Dendritic cell treated with granulocyte-macrophage colony-stimulating factor and Interleukin-4, amounts not matched to agents 40 ng/mL and 50 ng/mL, for 4 days (primary cell): Measurements from ENCODE around the gene SIL1.

Experiments used
- H3K27ac Mint-ChIP-seq: one replicate; pipeline ENCODE4 v1.8.0; 2022; ENCODE audit warnings: mild to moderate bottlenecking, mixed read lengths
- H3K27me3 Mint-ChIP-seq: one replicate; pipeline ENCODE4 v1.8.0; 2022; ENCODE audit warnings: mild to moderate bottlenecking, mixed read lengths
- H3K36me3 Mint-ChIP-seq: one replicate; pipeline ENCODE4 v1.8.0; 2022; ENCODE audit warnings: low read depth, mixed read lengths
- H3K4me1 Mint-ChIP-seq: one replicate; pipeline ENCODE4 v1.8.0; 2022; ENCODE audit warnings: low read depth, mixed read lengths
- H3K4me3 Mint-ChIP-seq: one replicate; pipeline ENCODE4 v1.8.0; 2022; ENCODE audit warnings: mild to moderate bottlenecking, moderate library complexity, mixed read lengths
- H3K9me3 Mint-ChIP-seq: one replicate; pipeline ENCODE4 v1.8.0; 2022; ENCODE audit warnings: mixed read lengths
- intact Hi-C: fragments of 100-400 bp; cut with micrococcal nuclease; formaldehyde crosslinking; loops from one replicate; pipeline ENCODE4 v1.15.0; 2022

SIL1 gene

DNA sequence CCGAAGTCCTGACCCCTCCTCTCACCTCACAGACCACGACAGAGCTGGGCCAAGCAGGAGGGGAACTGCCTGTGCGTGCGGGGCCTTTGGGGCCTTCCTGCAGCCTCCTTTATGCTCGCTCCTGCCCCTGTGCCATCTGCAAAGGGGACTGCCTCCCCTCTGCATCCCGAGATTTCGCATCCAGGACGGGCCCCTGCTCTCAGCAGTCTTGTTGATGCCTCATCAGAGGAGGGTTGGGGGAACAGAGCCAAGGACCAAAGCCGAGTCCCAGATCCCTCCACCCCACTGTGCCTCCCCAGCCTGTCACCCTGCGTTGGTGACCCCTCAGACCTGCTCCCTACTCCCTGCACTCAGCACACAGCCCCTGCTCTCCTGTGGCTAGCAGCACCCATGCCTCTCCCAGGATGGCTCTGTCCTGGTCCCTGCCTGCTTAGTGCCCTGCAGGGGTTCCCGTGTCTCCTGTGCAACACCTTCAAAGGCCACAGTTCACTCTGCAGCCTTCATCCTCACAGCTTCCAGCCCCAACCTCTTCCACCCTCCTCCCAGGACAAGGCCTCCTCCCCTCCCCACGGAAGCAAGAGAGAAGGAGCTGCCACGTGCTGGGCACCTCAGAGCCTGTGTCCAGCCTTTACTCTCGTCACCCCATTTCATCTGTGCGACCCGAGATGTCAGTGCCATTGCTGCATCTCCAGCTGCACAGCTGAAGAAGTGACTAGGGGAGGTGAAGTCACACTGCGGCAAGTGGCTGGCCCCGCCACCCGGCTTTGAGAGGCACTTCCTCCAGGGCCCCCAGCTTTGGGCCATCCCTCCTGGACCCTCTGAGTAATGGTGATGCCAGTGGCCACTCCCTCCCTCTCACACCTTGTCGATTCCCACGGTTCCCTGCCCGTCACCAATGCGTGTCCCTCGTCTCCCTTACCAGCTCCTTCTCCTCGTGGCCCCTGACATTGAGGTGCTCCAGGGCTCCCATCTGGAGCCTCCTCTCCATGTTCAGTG, 260.5 kb downstream of the SIL1 start:
- H3K36me3 Mint-ChIP-seq = peaks cover 79% of the 10 kb centered on the region
- no peaks in the 10 kb centered on the region for H3K9me3 Mint-ChIP-seq
- no peak overlapping the region for H3K27ac Mint-ChIP-seq
- intact Hi-C loops = no loop called here
- no peaks in the 10 kb centered on the region for H3K4me1 Mint-ChIP-seq
- H3K4me3 Mint-ChIP-seq = no peak overlapping the region
- no peaks in the 10 kb centered on the region for H3K27me3 Mint-ChIP-seq

DNA sequence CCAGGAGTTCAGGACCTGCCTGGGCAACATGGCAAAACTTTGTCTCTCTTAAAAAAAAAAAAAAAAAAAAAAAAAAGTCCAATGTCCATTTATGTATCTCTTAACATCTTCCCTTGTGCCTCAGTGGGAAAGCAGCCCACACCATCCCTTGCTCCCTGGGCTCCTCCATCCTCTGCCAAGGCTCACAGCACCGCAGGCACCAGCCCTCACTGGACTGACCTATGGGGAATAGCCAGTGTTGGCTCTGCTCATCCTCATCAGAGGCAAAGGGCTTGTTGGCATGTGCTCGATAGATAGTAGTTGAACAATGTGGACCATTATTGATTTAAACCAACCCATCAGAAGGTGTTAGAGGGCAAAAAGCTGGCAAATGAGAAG, 261.2 kb downstream of the SIL1 start:
- intact Hi-C loops = no loop called here
- no peaks in the 10 kb centered on the region for H3K9me3 Mint-ChIP-seq
- peaks cover 82% of the 10 kb centered on the region for H3K36me3 Mint-ChIP-seq
- no peak overlapping the region for H3K27ac Mint-ChIP-seq
- H3K4me1 Mint-ChIP-seq = no peaks in the 10 kb centered on the region
- no peaks in the 10 kb centered on the region for H3K27me3 Mint-ChIP-seq
- H3K4me3 Mint-ChIP-seq = no peak overlapping the region

GRCh38 chr5:138936225-138936967, 261.8 kb downstream of the SIL1 start:
- no peaks in the 10 kb centered on the region for H3K9me3 Mint-ChIP-seq
- no peaks in the 10 kb centered on the region for H3K27me3 Mint-ChIP-seq
- H3K4me1 Mint-ChIP-seq = no peaks in the 10 kb centered on the region
- no peak overlapping the region for H3K4me3 Mint-ChIP-seq
- H3K27ac Mint-ChIP-seq = no peak overlapping the region
- peaks cover 87% of the 10 kb centered on the region for H3K36me3 Mint-ChIP-seq
- intact Hi-C loops = no loop called here

GRCh38 chr5:138935466-138935865, 262.7 kb downstream of the SIL1 start:
- Mint-ChIP-seq H3K36me3 (peaks cover 87% of the 10 kb centered on the region), H3K4me1 (no peaks in the 10 kb centered on the region), H3K27me3 (no peaks in the 10 kb centered on the region), H3K9me3 (no peaks in the 10 kb centered on the region), H3K27ac (no peak overlapping the region), H3K4me3 (no peak overlapping the region)
- intact Hi-C loops = no loop called here

DNA sequence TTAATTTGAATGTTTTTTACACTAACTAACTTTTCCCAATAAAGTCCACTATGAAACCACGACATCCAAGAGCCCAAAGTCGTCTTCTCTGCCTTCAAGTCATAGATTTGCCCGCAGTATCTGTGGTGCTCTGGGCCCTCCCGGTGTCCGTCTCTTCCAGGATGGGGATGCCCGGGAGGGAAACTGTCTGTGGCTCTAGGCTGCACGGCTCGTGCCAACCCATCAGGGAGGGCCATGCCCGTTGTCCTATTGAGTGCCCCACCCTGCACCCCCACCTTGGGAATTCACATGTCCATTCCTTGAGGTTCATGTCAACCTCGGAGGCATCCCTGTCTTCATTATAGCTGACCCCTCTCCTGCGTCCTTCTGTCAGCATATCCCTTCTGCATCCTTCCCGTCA, 263.2 kb downstream of the SIL1 start:
- H3K27me3 Mint-ChIP-seq = no peaks in the 10 kb centered on the region
- H3K4me3 Mint-ChIP-seq = no peak overlapping the region
- no peaks in the 10 kb centered on the region for H3K4me1 Mint-ChIP-seq
- H3K36me3 Mint-ChIP-seq = peaks cover 92% of the 10 kb centered on the region
- H3K9me3 Mint-ChIP-seq = no peaks in the 10 kb centered on the region
- intact Hi-C loops = no loop called here
- no peak overlapping the region for H3K27ac Mint-ChIP-seq

GRCh38 chr5:138933522-138934290, 264.5 kb downstream of the SIL1 start:
- H3K4me3 Mint-ChIP-seq = no peak overlapping the region
- no peaks in the 10 kb centered on the region for H3K9me3 Mint-ChIP-seq
- H3K27me3 Mint-ChIP-seq = no peaks in the 10 kb centered on the region
- H3K4me1 Mint-ChIP-seq = no peaks in the 10 kb centered on the region
- intact Hi-C loops = no loop called here
- peaks cover 98% of the 10 kb centered on the region for H3K36me3 Mint-ChIP-seq
- no peak overlapping the region for H3K27ac Mint-ChIP-seq

DNA sequence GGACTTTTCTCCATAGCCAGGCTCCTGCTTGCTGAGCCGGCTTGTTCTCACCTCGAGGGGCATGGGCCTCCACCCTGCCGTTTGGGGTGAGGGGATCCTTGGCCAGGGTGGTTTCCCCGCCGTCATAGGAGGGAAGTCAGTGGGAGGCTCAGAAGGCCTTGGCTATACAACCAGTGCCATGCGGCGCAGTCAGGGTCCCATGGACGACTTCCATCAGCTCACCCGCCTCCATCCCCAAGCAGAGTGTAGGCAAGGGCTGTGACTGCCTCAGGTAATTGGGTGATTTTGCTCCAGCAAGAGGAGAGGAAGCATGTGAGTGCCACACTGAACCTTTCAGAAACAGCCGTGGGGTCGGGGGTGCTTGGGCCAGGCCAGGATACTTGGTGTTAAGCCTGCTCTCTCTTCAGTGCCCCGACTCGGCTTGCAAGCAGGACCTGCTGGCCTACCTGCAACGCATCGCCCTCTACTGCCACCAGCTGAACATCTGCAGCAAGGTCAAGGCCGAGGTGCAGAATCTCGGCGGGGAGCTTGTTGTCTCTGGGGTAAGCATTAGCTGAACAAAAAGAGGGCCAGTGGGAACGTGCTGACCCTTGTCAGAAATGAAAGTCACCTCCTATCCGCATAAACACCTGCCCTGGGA, 265.9 kb downstream of the SIL1 start:
- Mint-ChIP-seq H3K4me3 (no peak overlapping the region), H3K36me3 (peaks cover 98% of the 10 kb centered on the region), H3K4me1 (no peaks in the 10 kb centered on the region), H3K9me3 (no peaks in the 10 kb centered on the region), H3K27ac (no peak overlapping the region), H3K27me3 (no peaks in the 10 kb centered on the region)
- intact Hi-C loops = no loop called here

DNA sequence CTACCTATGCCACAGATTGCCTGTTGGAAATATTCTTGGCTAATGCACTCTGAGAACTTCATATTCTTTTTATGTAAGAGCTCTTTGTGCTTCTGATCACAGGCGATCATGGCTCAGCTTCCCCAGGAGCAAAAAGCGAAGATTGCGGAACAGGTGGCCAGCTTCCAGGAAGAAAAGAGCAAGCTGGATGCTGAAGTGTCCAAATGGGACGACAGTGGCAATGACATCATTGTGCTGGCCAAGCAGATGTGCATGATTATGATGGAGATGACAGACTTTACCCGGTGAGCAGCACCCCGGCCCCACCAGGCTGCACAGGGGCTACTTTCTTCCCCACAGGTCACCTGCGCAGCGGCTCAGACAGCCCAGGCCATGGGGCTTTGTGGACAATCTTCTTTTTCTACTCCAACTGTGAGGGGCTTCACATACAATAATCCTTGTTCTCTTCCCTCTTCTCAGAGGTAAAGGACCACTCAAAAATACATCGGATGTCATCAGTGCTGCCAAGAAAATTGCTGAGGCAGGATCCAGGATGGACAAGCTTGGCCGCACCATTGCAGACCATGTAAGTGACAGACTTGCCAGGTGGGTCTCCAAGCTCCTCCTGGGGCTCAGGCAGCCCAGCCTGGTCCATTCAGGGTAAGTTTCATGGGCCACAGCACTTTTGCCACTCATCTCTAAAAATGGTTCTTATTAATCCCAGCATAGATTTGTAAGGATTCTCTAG, 267.6 kb downstream of the SIL1 start:
- no peak overlapping the region for H3K27ac Mint-ChIP-seq
- H3K4me1 Mint-ChIP-seq = no peaks in the 10 kb centered on the region
- intact Hi-C loops = no loop called here
- no peaks in the 10 kb centered on the region for H3K27me3 Mint-ChIP-seq
- H3K36me3 Mint-ChIP-seq = peaks cover 98% of the 10 kb centered on the region
- no peak overlapping the region for H3K4me3 Mint-ChIP-seq
- no peaks in the 10 kb centered on the region for H3K9me3 Mint-ChIP-seq

DNA sequence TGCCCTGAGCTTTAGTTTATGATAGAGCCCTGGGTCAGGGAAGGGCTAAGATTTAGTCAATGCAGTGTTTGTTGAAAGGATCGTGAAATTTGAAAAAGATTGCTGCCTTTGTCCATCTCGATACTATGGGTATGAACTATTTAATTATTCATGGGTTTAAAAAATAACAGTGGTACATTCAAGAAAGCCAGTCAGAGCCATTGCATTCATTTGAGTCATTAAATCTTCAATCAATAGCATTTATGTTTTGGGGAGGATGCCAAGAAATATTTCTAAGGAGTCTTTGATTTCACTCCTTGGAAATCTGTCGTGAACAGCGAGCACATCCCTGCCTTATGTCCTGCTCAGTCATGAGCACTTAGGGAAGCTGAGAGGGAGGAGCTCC, 268.6 kb downstream of the SIL1 start:
- intact Hi-C loops = no loop called here
- Mint-ChIP-seq H3K4me3 (no peak overlapping the region), H3K27ac (no peak overlapping the region), H3K9me3 (no peaks in the 10 kb centered on the region), H3K4me1 (no peaks in the 10 kb centered on the region), H3K27me3 (no peaks in the 10 kb centered on the region), H3K36me3 (peaks cover 98% of the 10 kb centered on the region)

DNA sequence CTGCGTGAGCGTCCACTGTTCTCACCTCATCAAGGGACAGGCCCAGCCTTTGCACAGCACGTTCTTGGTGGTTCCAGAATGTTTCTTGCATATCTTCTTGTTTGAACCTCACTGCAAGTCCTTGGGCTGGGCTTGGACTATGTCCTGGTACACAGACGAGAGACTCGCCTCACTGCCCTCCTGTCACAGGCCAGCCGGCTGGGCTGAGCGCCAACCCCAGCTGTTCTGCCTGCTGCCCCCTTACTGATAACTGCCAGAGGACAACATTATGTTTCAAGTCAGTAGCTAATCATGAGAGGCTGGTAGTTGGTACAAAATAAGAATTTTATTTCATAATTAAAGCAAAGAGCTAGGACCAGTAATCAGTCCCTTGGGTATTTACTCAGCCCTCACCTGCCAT, 270.2 kb downstream of the SIL1 start:
- intact Hi-C loops = no loop called here
- H3K36me3 Mint-ChIP-seq = peaks cover 100% of the 10 kb centered on the region

GRCh38 chr5:138927544-138927943, 270.6 kb downstream of the SIL1 start:
- Mint-ChIP-seq H3K36me3 (peaks cover 96% of the 10 kb centered on the region), H3K4me3 (no peak overlapping the region), H3K27ac (no peak overlapping the region), H3K27me3 (no peaks in the 10 kb centered on the region), H3K4me1 (no peaks in the 10 kb centered on the region), H3K9me3 (no peaks in the 10 kb centered on the region)
- intact Hi-C loops = no loop called here

More for the DNA sequence above, 270.2 kb downstream of the SIL1 start:
- Mint-ChIP-seq H3K4me1 (no peaks in the 10 kb centered on the region), H3K4me3 (no peak overlapping the region), H3K27ac (no peak overlapping the region), H3K27me3 (no peaks in the 10 kb centered on the region), H3K9me3 (no peaks in the 10 kb centered on the region)

DNA sequence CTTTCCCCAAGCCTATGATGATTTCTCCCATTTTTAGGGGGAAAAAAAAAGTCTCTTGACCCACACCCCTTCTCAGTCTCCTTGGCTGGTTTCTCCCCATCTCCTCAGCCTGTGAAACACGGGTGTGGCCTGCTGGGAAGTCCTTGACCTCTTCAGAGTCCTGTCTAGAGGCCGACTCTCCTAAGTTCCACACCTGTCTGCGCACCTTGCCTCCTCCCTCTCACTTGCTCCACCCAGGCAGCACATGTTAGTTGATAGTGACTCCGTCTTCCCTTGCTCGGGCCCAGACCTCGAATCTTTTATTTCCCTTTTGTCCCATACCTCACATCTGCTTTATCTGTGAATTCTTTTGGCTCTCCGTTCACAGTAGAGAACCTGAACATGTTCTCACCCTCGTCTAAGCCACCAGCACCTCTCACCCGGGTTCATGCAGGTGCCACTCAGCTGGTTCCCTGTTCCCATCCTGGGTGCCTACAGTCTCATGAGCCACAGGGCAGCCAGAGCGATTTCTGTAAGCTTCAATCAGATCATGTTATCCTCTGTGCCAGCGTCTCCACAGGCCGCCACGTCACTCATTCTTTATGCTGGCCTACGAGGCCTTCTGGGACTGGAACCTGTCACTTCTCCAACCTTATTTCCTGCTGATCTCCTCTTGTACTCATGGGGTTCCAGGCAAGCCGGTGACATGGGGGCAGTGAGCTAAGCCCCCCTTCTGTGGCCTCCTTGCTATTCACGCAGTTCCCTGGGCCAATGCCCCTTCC, 271.3 kb downstream of the SIL1 start:
- intact Hi-C loops = no loop called here
- no peaks in the 10 kb centered on the region for H3K4me1 Mint-ChIP-seq
- no peak overlapping the region for H3K4me3 Mint-ChIP-seq
- H3K27ac Mint-ChIP-seq = no peak overlapping the region
- no peaks in the 10 kb centered on the region for H3K9me3 Mint-ChIP-seq
- H3K27me3 Mint-ChIP-seq = no peaks in the 10 kb centered on the region
- peaks cover 89% of the 10 kb centered on the region for H3K36me3 Mint-ChIP-seq
